Esophagus muscularis mucosa (tissue), 4 donors: ENCODE measurements around the gene PXDN. TPM values are rescaled to one million over a fixed set of nuclear protein-coding genes. Genes with fewer than 3 reads are reported as not detected.

ENCODE experiments used
- DNase-seq: peaks from one replicate; pipeline ENCODE4 v3.0.0-alpha.2; 2017; ENCODE audit errors: extremely low spot score
- H3K27ac ChIP-seq, 4 donors: fragments of 200-600 bp; sonication (generic); replicated peaks in 1 of 4; 1 replicate in 3 of 4; 2 replicates in 1 of 4; pipeline ENCODE4 v1.5.1; 2016 to 2019; ENCODE audit warnings: mild to moderate bottlenecking in 1 of 4
- H3K27me3 ChIP-seq, 4 donors: fragments of 200-600 bp; sonication (generic); one replicate each; pipeline versions ENCODE4 v1.5.1 to v1.6.0; 2016 to 2019
- H3K36me3 ChIP-seq, 4 donors: fragments of 200-600 bp; sonication (generic); one replicate each; pipeline ENCODE4 v1.5.1; 2016 to 2019
- H3K4me1 ChIP-seq, 4 donors: fragments of 200-600 bp; sonication (generic); one replicate each; pipeline ENCODE4 v1.5.1; 2016 to 2019
- H3K4me3 ChIP-seq, 4 donors: fragments of 200-600 bp; sonication (generic); 1 replicate in 2 of 4; 2 replicates in 2 of 4; pipeline ENCODE4 v1.5.1; 2016 to 2019; ENCODE audit warnings: mild to moderate bottlenecking in 4 of 4, moderate library complexity in 1 of 4
- H3K9me3 ChIP-seq, 4 donors: fragments of 200-600 bp; sonication (generic); 1 replicate in 3 of 4; 2 replicates in 1 of 4; pipeline ENCODE4 v1.5.1; 2016 to 2019
- CTCF ChIP-seq, 3 experiments: fragments of 200-600 bp in 2 of 3; fragments of 450-650 bp in 1 of 3; sonication (generic) in 2 of 3; IDR thresholded peaks; one replicate each; pipeline ENCODE4 v1.5.1; 2017 to 2019; ENCODE audit warnings: antibody characterized with exemption in 3 of 3, mild to moderate bottlenecking in 2 of 3, moderate library complexity in 1 of 3
- EP300 ChIP-seq: sonication (generic); formaldehyde crosslinking; IDR thresholded peaks from one replicate; pipeline ENCODE4 v1.6.1; 2017; ENCODE audit warnings: antibody characterized with exemption
- POLR2A ChIP-seq: fragments of 450-650 bp; IDR thresholded peaks from one replicate; pipeline ENCODE4 v1.6.1; 2017; ENCODE audit warnings: antibody characterized with exemption, moderate library complexity, mild to moderate bottlenecking, low read depth
- POLR2AphosphoS5 ChIP-seq, 2 donors: sonication (generic); formaldehyde crosslinking; IDR thresholded peaks; one replicate each; pipeline ENCODE4 v1.6.1; 2017; ENCODE audit warnings: antibody characterized with exemption in 2 of 2
- WGBS: methylation state at CpG from one replicate; pipeline ENCODE4 v1.1.5; 2018; 5-methylcytosine and 5-hydroxymethylcytosine counted together
- intact Hi-C: fragments of 100-400 bp; cut with DNase I; formaldehyde crosslinking; loops from one replicate; pipeline ENCODE4 v1.15.1; 2023
- total RNA-seq, 4 donors: library from RNA; depleted of rRNA; stranded (reverse); fragments of >200 nt; gene quantifications; one replicate each; pipeline versions ENCODE4 v1.1.0 to v1.2.1, GENCODE V29; 2016

The PXDN gene
- total RNA-seq, 4 donors from 2014 or later = 19.9 to 81.6 (median 50.1) TPM

GRCh38 chr2:1754461-1755170 lies 10.3 kb upstream of the PXDN start:
- no peak overlapping the region for H3K4me3 ChIP-seq
- intact Hi-C loops = loop anchor here (5.0 kb wide), 2 partner anchors 63 to 202 kb away; no protein-coding TSS in a partner anchor
- TF ChIP-seq CTCF (IDR thresholded peaks at IDR 0.05) = no peak
- no peak for TF ChIP-seq POLR2AphosphoS5 (IDR thresholded peaks at IDR 0.05)
- TF ChIP-seq EP300 = no peak
- TF ChIP-seq POLR2A = no peak
- H3K27me3 ChIP-seq = peaks cover 0 to 5% (median 0%) of the 10 kb centered on the region in 4 donors
- 96% methylated on average over 15 of the region's 16 CpGs for WGBS
- peaks cover 3 to 30% (median 24%) of the 10 kb centered on the region in 4 donors for H3K4me1 ChIP-seq
- no peak for DNase-seq
- H3K27ac ChIP-seq = no peak overlapping the region
- no peaks in the 10 kb centered on the region for H3K9me3 ChIP-seq
- no peaks in the 10 kb centered on the region for H3K36me3 ChIP-seq

DNA sequence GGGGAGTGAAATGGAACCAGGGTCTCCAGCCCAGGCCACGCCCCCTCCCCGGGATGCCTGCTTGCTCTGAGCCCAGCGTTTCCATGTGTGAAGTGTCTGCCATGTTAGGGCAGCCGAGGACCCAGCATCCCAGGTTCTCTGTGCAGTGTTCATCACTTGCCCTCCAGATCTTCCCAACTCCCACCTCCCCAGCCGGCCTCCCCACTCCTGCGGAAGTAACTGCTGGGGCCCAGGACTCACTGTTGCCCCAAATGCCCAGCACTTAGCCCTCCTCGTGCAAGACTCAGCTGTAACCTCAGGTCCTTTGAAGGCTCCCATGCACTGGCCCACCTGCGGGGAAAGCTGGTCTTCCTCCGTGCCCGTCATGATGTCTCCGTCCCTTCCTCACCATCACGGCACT lies 9.7 kb upstream of the PXDN start:
- H3K27me3 ChIP-seq = peaks cover 0 to 5% (median 0%) of the 10 kb centered on the region in 4 donors
- WGBS = 92% methylated on average over 12 of the region's 12 CpGs
- no peak for DNase-seq
- no peak overlapping the region for H3K27ac ChIP-seq
- H3K4me1 ChIP-seq = peaks cover 3 to 30% (median 24%) of the 10 kb centered on the region in 4 donors
- no peaks in the 10 kb centered on the region for H3K36me3 ChIP-seq
- no peak overlapping the region for H3K4me3 ChIP-seq
- intact Hi-C loops = loop anchor here (5.0 kb wide), 2 partner anchors 63 to 202 kb away; no protein-coding TSS in a partner anchor
- TF ChIP-seq EP300 (no peak), POLR2AphosphoS5 (IDR thresholded peaks at IDR 0.05) (no peak), POLR2A (no peak), CTCF (IDR thresholded peaks at IDR 0.05) (no peak)
- H3K9me3 ChIP-seq = no peaks in the 10 kb centered on the region

DNA sequence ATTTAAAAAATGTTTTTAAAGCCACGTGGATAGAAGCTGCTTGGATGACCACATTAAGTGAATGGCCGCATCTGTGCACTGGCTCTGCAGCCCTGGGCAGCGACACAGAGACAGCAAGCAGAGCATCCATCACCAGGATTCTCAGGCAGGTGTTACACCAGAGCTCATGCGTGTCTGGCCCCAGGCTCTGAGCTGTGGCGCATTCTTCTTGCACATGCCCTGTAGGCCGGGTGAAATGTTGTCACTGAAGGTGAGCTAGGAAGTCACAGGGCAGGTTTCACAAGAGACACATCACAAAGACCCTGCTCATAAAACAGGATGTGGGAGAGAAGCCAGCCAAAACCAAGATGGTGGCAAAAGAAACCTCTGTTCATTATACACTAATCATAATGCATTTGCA lies 8.4 kb upstream of the PXDN start:
- Histone ChIP-seq H3K4me1 (peaks cover 3 to 22% (median 20%) of the 10 kb centered on the region in 4 donors), H3K27ac (no peak overlapping the region), H3K36me3 (no peaks in the 10 kb centered on the region), H3K9me3 (no peaks in the 10 kb centered on the region), H3K4me3 (no peak overlapping the region), H3K27me3 (peaks cover 0 to 9% (median 0%) of the 10 kb centered on the region in 4 donors)
- DNase-seq = no peak
- intact Hi-C loops = loop anchor here (5.0 kb wide), 2 partner anchors 65 to 200 kb away; no protein-coding TSS in a partner anchor
- WGBS = 93% methylated on average over 6 of the region's 6 CpGs
- no peak for TF ChIP-seq EP300
- no peak for TF ChIP-seq CTCF (IDR thresholded peaks at IDR 0.05)

GRCh38 chr2:1751767-1752725 lies 7.7 kb upstream of the PXDN start:
- Histone ChIP-seq H3K9me3 (no peaks in the 10 kb centered on the region), H3K27me3 (peaks cover 0 to 16% (median 0%) of the 10 kb centered on the region in 4 donors), H3K4me3 (no peak overlapping the region), H3K4me1 (peaks cover 3 to 22% (median 20%) of the 10 kb centered on the region in 4 donors), H3K27ac (no peak overlapping the region), H3K36me3 (no peaks in the 10 kb centered on the region)
- TF ChIP-seq POLR2A = no peak
- no peak for TF ChIP-seq CTCF (IDR thresholded peaks at IDR 0.05)
- no peak for TF ChIP-seq EP300
- no peak for TF ChIP-seq POLR2AphosphoS5 (IDR thresholded peaks at IDR 0.05)
- no peak for DNase-seq
- intact Hi-C loops = loop anchor here (5.0 kb wide), 2 partner anchors 65 to 200 kb away; no protein-coding TSS in a partner anchor
- 84% methylated on average over 21 of the region's 21 CpGs for WGBS
